ENCODE measurements around the gene NOTCH1.

The NOTCH1 gene

DNA sequence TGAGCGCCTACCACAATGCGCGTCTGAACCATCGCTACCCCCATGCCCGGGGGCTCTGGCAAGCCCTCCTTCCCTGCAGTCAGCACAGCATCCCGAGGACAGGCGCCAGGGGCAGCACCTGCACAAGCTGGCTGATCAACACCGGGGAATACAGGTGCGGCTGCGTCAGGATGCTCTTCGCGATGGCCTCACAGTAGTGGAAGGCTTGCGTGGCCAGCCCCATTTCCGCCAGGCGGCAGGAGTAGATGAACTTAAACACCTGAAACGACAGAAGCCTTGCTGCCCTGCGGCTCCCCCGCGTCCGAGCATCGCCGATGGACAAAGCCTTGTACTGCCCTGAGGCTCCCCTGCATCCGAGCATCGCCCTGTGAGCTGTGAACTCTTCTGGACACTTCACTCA is 88.5 kb downstream of the NOTCH1 start:
- DNase-seq: no peak

DNA sequence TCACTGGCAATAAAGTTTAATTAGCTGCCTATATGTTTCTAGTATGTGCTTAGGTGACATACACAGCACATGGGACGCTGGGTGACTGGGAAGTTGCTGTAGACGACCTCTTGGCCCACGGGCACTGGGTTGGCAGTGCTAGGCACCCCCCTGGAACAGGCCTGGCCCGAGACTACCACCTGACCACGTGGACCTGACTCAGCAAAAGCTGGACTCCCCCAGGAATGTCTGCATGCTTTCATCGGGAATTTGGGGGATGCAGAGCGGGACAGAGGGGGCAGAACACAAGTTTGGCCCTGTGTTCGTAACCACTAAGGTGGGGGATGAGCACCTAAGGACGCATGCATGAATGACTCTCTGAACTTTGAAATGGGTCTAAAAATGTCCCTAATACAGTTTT is 89.6 kb downstream of the NOTCH1 start:
- no peak for DNase-seq

- no peak for DNase-seq
Observed at GRCh38 chr9:136455043-136456002, 90.5 kb downstream of the NOTCH1 start.

DNA sequence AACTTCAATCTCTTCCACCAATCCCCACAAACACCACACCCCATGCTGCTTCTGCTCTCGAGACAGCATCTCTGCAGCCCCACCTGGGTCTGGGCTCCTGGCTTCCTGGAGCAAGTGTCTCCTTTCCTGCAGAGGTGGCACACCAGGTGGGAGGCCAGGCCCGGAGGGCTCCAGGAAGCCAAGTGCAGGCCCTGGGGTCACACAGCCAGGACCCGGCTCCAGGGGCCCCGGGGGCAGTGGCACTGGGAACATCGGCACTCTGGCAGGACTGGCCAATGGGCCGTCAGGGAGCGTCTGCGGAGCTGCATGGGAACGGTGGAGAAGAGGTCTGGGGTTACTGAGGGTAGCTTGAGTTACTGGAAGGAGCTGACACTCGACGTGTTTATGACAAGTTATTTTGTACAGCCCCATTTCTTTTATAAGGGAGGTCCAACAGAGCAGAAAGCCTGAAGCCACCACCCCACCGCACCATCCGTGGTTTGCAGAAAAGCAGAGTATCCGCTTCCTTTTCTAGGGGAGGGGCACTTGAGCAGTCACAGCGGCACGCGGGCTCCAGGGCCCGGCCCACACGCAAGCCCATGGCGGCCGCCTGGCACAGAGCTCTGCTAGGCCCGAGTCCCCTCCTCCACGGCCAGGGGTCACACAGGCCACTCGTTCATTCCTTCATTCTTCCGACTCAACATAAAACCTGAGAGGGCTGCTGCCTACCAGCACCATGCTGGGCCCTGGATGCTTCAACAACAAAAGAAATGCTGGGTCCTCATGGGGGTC is 91.6 kb downstream of the NOTCH1 start:
- DNase-seq: no peak

DNA sequence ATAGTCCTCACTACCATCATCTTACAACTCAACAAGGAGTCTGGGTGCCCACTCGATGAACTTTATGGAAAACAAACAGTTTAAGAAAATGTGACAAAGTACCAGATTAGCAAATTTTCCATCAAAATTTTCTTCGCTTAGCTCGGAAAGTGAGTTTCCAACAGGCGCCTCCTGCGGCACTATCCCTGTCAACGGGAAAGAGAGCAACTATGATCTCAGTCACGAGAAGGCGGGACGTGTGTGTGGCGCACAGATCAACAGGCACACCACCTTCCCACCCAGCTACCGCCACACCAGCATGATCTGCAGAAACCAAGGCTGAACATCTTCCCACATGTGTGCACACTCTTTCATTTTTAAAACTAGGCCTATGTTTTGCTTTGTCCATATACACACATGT is 92.5 kb downstream of the NOTCH1 start:
- no peak for DNase-seq

- DNase-seq: no peak
Observed at GRCh38 chr9:136451221-136451877, 94.5 kb downstream of the NOTCH1 start.

GRCh38 chr9:136448655-136449054 is 97.2 kb downstream of the NOTCH1 start:
- no peak for DNase-seq

DNA sequence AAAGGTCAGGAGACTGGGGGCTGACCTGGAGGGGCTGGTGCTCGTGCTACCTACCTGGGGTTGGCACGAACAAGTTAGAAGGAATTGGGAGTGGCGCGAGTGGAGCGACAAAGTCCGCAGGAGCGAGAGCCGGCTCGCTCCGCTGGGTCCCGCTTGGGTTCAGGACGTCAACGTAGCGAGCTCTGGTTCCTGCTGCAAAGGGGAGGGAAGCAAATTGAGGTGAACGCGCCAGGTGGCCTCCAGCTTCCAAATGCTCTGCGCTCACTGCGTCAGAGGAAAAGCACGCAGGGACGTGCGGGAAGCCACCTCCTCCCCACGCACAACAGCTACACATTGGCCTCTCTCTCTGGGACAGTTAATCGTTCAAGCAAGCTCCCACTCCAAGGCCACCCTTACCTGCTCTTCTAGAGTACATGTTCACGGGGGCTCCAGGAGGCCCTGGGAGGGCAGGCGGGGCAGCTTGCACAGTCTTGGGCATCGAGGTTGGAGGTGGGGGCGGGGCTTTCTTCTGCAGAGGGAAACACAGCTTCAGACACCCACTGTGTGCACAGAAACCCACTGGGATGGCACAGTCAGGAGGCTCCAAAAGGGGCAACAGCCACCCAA is 98.6 kb downstream of the NOTCH1 start:
- DNase-seq: no peak

- no peak for DNase-seq
Observed at GRCh38 chr9:136445799-136446198, 100.0 kb downstream of the NOTCH1 start.

Measured in activated T-cell treated with anti-CD3 and anti-CD28 coated beads, Interleukin-2, amount 50 U/mL, for 48 hours (primary cell).